HAP-1 (cell line): ENCODE data around the gene DES.

Experiments
- DNase-seq, 2 experiments: peaks; one replicate each; pipeline ENCODE4 v3.0.0-alpha.2; 2016 to 2020; ENCODE audit warnings: low spot score in 2 of 2
- H3K27me3 ChIP-seq: fragments of 250-450 bp; sonication (Bioruptor Pico); 2 replicates; pipeline ENCODE4 v1.5.1; 2020; ENCODE audit warnings: low read depth, mild to moderate bottlenecking, moderate library complexity
- H3K36me3 ChIP-seq: fragments of 250-450 bp; sonication (Bioruptor Pico); replicated peaks from 2 replicates; pipeline ENCODE4 v1.5.1; 2020; ENCODE audit warnings: mild to moderate bottlenecking
- H3K4me1 ChIP-seq: fragments of 250-450 bp; sonication (Bioruptor Pico); 2 replicates; pipeline ENCODE4 v1.5.1; 2020; ENCODE audit warnings: mild to moderate bottlenecking
- H3K4me3 ChIP-seq: fragments of 250-450 bp; sonication (Bioruptor Pico); 2 replicates; pipeline ENCODE4 v1.5.1; 2020; ENCODE audit warnings: mild to moderate bottlenecking, moderate library complexity
- H3K9me3 ChIP-seq: fragments of 250-450 bp; sonication (Bioruptor Pico); 2 replicates; pipeline ENCODE4 v1.5.1; 2020; ENCODE audit warnings: mild to moderate bottlenecking, moderate library complexity
- in situ Hi-C: fragments of 300-500 bp; cut with MboI; formaldehyde crosslinking; loops from 3 replicates; pipeline ENCODE4 v1.14.3; 2020; ENCODE audit warnings: low sequenced_read_pairs, inconsistent platforms, mixed read lengths

Gene DES

GRCh38 chr2:219475697-219476651 is 57.8 kb downstream of the DES start:
- in situ Hi-C loops: no loop called here
- no peaks in the 10 kb centered on the region for H3K4me1 ChIP-seq
- H3K9me3 ChIP-seq: no peaks in the 10 kb centered on the region
- peak; percentile 57 to 90 for DNase-seq
- H3K4me3 ChIP-seq: no peak overlapping the region
- H3K27me3 ChIP-seq: no peaks in the 10 kb centered on the region
- H3K36me3 ChIP-seq: no peaks in the 10 kb centered on the region
